GM23338 (cell line): Measurements from ENCODE around the gene SERAC1. TPM values are rescaled to one million over a fixed set of nuclear protein-coding genes. Genes with fewer than 3 reads are reported as not detected.

Experiments
- ATAC-seq: fragments of 200-7000 bp; cut with Tn5 transposase; 3 replicates; pipeline ENCODE4 v1.9.1; 2020
- DNase-seq: peaks from one replicate; pipeline ENCODE4 v3.0.0-alpha.2; 2015; ENCODE audit warnings: low spot score
- H2AFZ ChIP-seq: fragments of 200-600 bp; sonication (generic); 2 replicates; pipeline ENCODE4 v1.8.0; 2016; ENCODE audit warnings: antibody characterized with exemption, mild to moderate bottlenecking, moderate library complexity
- H3F3A ChIP-seq: fragments of 200-600 bp; sonication (generic); replicated peaks from 2 replicates; pipeline ENCODE4 v1.8.0; 2017; ENCODE audit warnings: antibody characterized with exemption, mixed run types, low read depth
- H3K27ac ChIP-seq: fragments of 200-600 bp; sonication (generic); 2 replicates; pipeline ENCODE4 v1.6.1; 2016; ENCODE audit warnings: low read depth
- H3K27me3 ChIP-seq: fragments of 200-600 bp; sonication (generic); 2 replicates; pipeline ENCODE4 v1.8.0; 2016; ENCODE audit warnings: mild to moderate bottlenecking, mixed run types, moderate library complexity; ENCODE audit not compliant: insufficient read depth
- H3K36me3 ChIP-seq: fragments of 200-600 bp; sonication (generic); 2 replicates; pipeline ENCODE4 v1.8.0; 2016; ENCODE audit warnings: mild to moderate bottlenecking; ENCODE audit not compliant: insufficient read depth
- H3K4me1 ChIP-seq: fragments of 200-600 bp; sonication (generic); 2 replicates; pipeline ENCODE4 v1.8.0; 2016; ENCODE audit warnings: mild to moderate bottlenecking, moderate library complexity; ENCODE audit not compliant: insufficient read depth
- H3K4me2 ChIP-seq: fragments of 200-600 bp; sonication (generic); 2 replicates; pipeline ENCODE4 v1.7.1; 2017; ENCODE audit warnings: mixed run types
- H3K4me3 ChIP-seq: fragments of 200-600 bp; sonication (generic); 2 replicates; pipeline ENCODE4 v1.6.1; 2016; ENCODE audit warnings: mixed run types
- H3K79me2 ChIP-seq: fragments of 200-600 bp; sonication (generic); replicated peaks from 2 replicates; pipeline ENCODE4 v1.8.0; 2017; ENCODE audit warnings: mild to moderate bottlenecking; ENCODE audit not compliant: insufficient read depth
- H3K9me2 ChIP-seq: fragments of 200-600 bp; sonication (generic); 2 replicates; pipeline ENCODE4 v1.8.0; 2017; ENCODE audit not compliant: insufficient read depth
- H4K20me1 ChIP-seq: fragments of 200-600 bp; sonication (generic); replicated peaks from 2 replicates; pipeline ENCODE4 v1.8.0; 2017; ENCODE audit warnings: mild to moderate bottlenecking; ENCODE audit not compliant: insufficient read depth
- H3K27ac Mint-ChIP-seq: 2 replicates; pipeline ENCODE4 v1.8.0; 2020; ENCODE audit warnings: inconsistent platforms, mild to moderate bottlenecking, moderate library complexity, mixed read lengths
- H3K27me3 Mint-ChIP-seq: 3 replicates; pipeline ENCODE4 v1.8.0; 2022; ENCODE audit warnings: low read depth, mild to moderate bottlenecking, moderate library complexity, mixed read lengths, inconsistent platforms; ENCODE audit not compliant: insufficient read depth, poor library complexity
- H3K36me3 Mint-ChIP-seq: 3 replicates; pipeline ENCODE4 v1.8.0; 2021; ENCODE audit warnings: low read depth, mild to moderate bottlenecking, inconsistent platforms, moderate library complexity, mixed read lengths
- H3K4me1 Mint-ChIP-seq: 3 replicates; pipeline ENCODE4 v1.8.0; 2020; ENCODE audit warnings: mild to moderate bottlenecking, inconsistent platforms, mixed read lengths
- H3K4me3 Mint-ChIP-seq: 3 replicates; pipeline ENCODE4 v1.8.0; 2021; ENCODE audit warnings: moderate library complexity, mild to moderate bottlenecking, inconsistent platforms, mixed read lengths
- H3K9me3 Mint-ChIP-seq: 3 replicates; pipeline ENCODE4 v1.8.0; 2020; ENCODE audit warnings: moderate library complexity, mild to moderate bottlenecking, inconsistent platforms, mixed read lengths
- CREB1 ChIP-seq: fragments of 250-450 bp; sonication (Bioruptor Pico); IDR thresholded peaks from 2 replicates; pipeline ENCODE4 v1.5.0; 2020; ENCODE audit warnings: low read depth, mild to moderate bottlenecking, moderate library complexity
- ETS1 ChIP-seq: IDR thresholded peaks from 2 replicates; pipeline ENCODE4 v1.6.1; 2016; ENCODE audit warnings: antibody characterized with exemption
- EZH2 ChIP-seq: fragments of 200-600 bp; sonication (generic); IDR thresholded peaks from one replicate; pipeline ENCODE4 v1.8.0; 2017; ENCODE audit warnings: antibody characterized with exemption, mild to moderate bottlenecking, low read depth; ENCODE audit not compliant: unreplicated experiment
- EZH2phosphoT487 ChIP-seq: fragments of 200-600 bp; sonication (generic); IDR thresholded peaks from one replicate; pipeline ENCODE4 v1.8.1; 2018; ENCODE audit warnings: antibody characterized with exemption; ENCODE audit not compliant: unreplicated experiment
- JUNB ChIP-seq: IDR thresholded peaks from one replicate; pipeline ENCODE4 v1.6.1; 2016; ENCODE audit warnings: antibody characterized with exemption; ENCODE audit not compliant: unreplicated experiment
- NANOG ChIP-seq: IDR thresholded peaks from 2 replicates; pipeline ENCODE4 v1.6.1; 2016; ENCODE audit warnings: antibody characterized with exemption, borderline replicate concordance
- POLR2AphosphoS5 ChIP-seq: IDR thresholded peaks from 2 replicates; pipeline ENCODE4 v1.6.1; 2016; ENCODE audit warnings: antibody characterized with exemption, low read depth
- REST ChIP-seq: IDR thresholded peaks from one replicate; pipeline ENCODE4 v1.6.1; 2018; ENCODE audit warnings: antibody characterized with exemption; ENCODE audit not compliant: unreplicated experiment
- STAT1 ChIP-seq: IDR thresholded peaks from one replicate; pipeline ENCODE4 v1.6.1; 2016; ENCODE audit warnings: antibody characterized with exemption; ENCODE audit not compliant: unreplicated experiment
- ZNF114 ChIP-seq: fragments of 250-450 bp; sonication (Bioruptor Pico); IDR thresholded peaks from 2 replicates; pipeline ENCODE4 v1.5.0; 2020; ENCODE audit warnings: mild to moderate bottlenecking, moderate library complexity
- ZNF331 ChIP-seq: fragments of 250-450 bp; sonication (Bioruptor Pico); IDR thresholded peaks from 2 replicates; pipeline ENCODE4 v1.5.0; 2020; ENCODE audit warnings: low read depth, mild to moderate bottlenecking, moderate library complexity
- ZNF462 ChIP-seq: fragments of 250-450 bp; sonication (Bioruptor Pico); IDR thresholded peaks from 2 replicates; pipeline ENCODE4 v1.5.0; 2020; ENCODE audit warnings: mild to moderate bottlenecking, moderate library complexity
- polyA plus RNA-seq: library from polyadenylated mRNA; unstranded; fragments of >200 nt; fragmentation: Nextera tagmentation; extraction: Ambion mirVana; gene quantifications from 2 replicates; pipeline ENCODE4 v1.2.1, GENCODE V29; 2016
- total RNA-seq: library from RNA; depleted of rRNA; stranded (reverse); fragments of >200 nt; shearing (Covaris generic); gene quantifications from 2 replicates; pipeline ENCODE4 v1.2.3, GENCODE V29; 2014

The SERAC1 gene
- total and polyA plus RNA-seq, 2 experiments from 2014 or later, result 5.1 to 8.4 TPM

- TF ChIP-seq ZNF462 (CRISPR knock-in tag) (no peak), POLR2AphosphoS5 (no peak), ETS1 (no peak), EZH2phosphoT487 (no peak), EZH2 (no peak)
These were observed 97.5 kb downstream of the SERAC1 start (continued) for GRCh38 chr6:158070513-158070912.

GRCh38 chr6:158069800-158070195 lies 98.3 kb downstream of the SERAC1 start:
- no peak for ATAC-seq
- Histone ChIP-seq H3K4me2 (no peak overlapping the region), H3K9me2 (no peaks in the 10 kb centered on the region), H3K27me3 (no peaks in the 10 kb centered on the region), H2AFZ (no peak overlapping the region), H4K20me1 (no peaks in the 10 kb centered on the region), H3K27ac (no peak overlapping the region), H3F3A (no peaks in the 10 kb centered on the region), H3K4me3 (no peak overlapping the region), H3K36me3 (no peaks in the 10 kb centered on the region), H3K4me1 (no peaks in the 10 kb centered on the region), H3K79me2 (no peaks in the 10 kb centered on the region)
- Mint-ChIP-seq H3K36me3 (peaks cover 16% of the 10 kb centered on the region), H3K9me3 (no peaks in the 10 kb centered on the region), H3K4me3 (no peak overlapping the region), H3K27me3 (peaks cover 7% of the 10 kb centered on the region), H3K4me1 (peaks cover 16% of the 10 kb centered on the region; the same call in 2 of the 3 replicates), H3K27ac (no peak overlapping the region)
- DNase-seq, result no peak
- TF ChIP-seq ZNF114 (CRISPR knock-in tag), result no peak
- TF ChIP-seq POLR2AphosphoS5, result no peak
- no peak for TF ChIP-seq STAT1
- no peak for TF ChIP-seq REST
- TF ChIP-seq EZH2phosphoT487, result no peak
- no peak for TF ChIP-seq JUNB
- TF ChIP-seq NANOG, result no peak
- TF ChIP-seq EZH2, result no peak
- no peak for TF ChIP-seq CREB1 (CRISPR knock-in tag)
- no peak for TF ChIP-seq ETS1
- TF ChIP-seq ZNF331, result no peak
